ENCODE measurements around the gene PSAP. TPM values are rescaled to one million over a fixed set of nuclear protein-coding genes. Genes with fewer than 3 reads are reported as not detected.
"Not testable (repeated sequence)": the region's sequence is repeated elsewhere in the genome, so short reads cannot be mapped to it uniquely, and the experiment has no call there.

Gene PSAP
- total RNA-seq, 1 donor from 2014 or later: 1,262 TPM

GRCh38 chr10:71878327-71879034 lies 27.4 kb upstream of the PSAP start:
- no peak overlapping the region for H3K4me3 Mint-ChIP-seq (ENCODE audit: unreplicated experiment)
- peaks cover 5% of the 10 kb centered on the region for H3K4me1 Mint-ChIP-seq (ENCODE audit: unreplicated experiment)
- H3K27me3 Mint-ChIP-seq (ENCODE audit: unreplicated experiment): no peaks in the 10 kb centered on the region
- H3K36me3 Mint-ChIP-seq (ENCODE audit: unreplicated experiment): no peaks in the 10 kb centered on the region
- no peak overlapping the region for H3K27ac Mint-ChIP-seq (ENCODE audit: unreplicated experiment)
- DNase-seq (ENCODE audit: extremely low spot score, unreplicated experiment): no peak
- no peaks in the 10 kb centered on the region for H3K9me3 Mint-ChIP-seq (ENCODE audit: unreplicated experiment)
- no peak for TF ChIP-seq CTCF (IDR thresholded peaks at IDR 0.05)

DNA sequence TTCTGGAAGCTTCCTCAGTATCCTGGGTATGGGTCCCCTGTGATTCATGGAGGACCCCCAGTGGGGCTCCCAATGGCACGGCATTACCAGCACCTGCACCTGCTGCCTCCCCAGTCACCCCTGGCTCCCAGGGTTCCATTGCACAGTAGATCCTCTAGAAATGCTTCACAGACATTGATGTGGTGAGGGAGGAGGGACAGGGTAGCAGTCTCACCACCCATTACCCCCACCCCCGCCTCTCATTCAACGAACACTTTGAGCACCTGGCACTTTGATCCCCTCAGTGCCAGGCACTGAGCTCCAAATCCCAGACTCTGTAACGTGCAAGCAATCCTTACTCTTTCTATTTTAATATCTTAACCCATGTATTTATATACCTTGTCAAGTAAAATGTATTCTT lies 26.8 kb upstream of the PSAP start:
- H3K27ac Mint-ChIP-seq (ENCODE audit: unreplicated experiment): no peak overlapping the region
- no peaks in the 10 kb centered on the region for H3K27me3 Mint-ChIP-seq (ENCODE audit: unreplicated experiment)
- no peak overlapping the region for H3K4me3 Mint-ChIP-seq (ENCODE audit: unreplicated experiment)
- peaks cover 5% of the 10 kb centered on the region for H3K4me1 Mint-ChIP-seq (ENCODE audit: unreplicated experiment)
- H3K36me3 Mint-ChIP-seq (ENCODE audit: unreplicated experiment): no peaks in the 10 kb centered on the region
- DNase-seq (ENCODE audit: extremely low spot score, unreplicated experiment): no peak
- no peak for TF ChIP-seq CTCF (IDR thresholded peaks at IDR 0.05)
- no peaks in the 10 kb centered on the region for H3K9me3 Mint-ChIP-seq (ENCODE audit: unreplicated experiment)

GRCh38 chr10:71874680-71875354 lies 23.8 kb upstream of the PSAP start:
- not testable (repeated sequence) for H3K4me3 Mint-ChIP-seq (ENCODE audit: unreplicated experiment); H3K4me1 Mint-ChIP-seq (ENCODE audit: unreplicated experiment); H3K27me3 Mint-ChIP-seq (ENCODE audit: unreplicated experiment); H3K9me3 Mint-ChIP-seq (ENCODE audit: unreplicated experiment); H3K36me3 Mint-ChIP-seq (ENCODE audit: unreplicated experiment); DNase-seq (ENCODE audit: extremely low spot score, unreplicated experiment); H3K27ac Mint-ChIP-seq (ENCODE audit: unreplicated experiment)

DNA sequence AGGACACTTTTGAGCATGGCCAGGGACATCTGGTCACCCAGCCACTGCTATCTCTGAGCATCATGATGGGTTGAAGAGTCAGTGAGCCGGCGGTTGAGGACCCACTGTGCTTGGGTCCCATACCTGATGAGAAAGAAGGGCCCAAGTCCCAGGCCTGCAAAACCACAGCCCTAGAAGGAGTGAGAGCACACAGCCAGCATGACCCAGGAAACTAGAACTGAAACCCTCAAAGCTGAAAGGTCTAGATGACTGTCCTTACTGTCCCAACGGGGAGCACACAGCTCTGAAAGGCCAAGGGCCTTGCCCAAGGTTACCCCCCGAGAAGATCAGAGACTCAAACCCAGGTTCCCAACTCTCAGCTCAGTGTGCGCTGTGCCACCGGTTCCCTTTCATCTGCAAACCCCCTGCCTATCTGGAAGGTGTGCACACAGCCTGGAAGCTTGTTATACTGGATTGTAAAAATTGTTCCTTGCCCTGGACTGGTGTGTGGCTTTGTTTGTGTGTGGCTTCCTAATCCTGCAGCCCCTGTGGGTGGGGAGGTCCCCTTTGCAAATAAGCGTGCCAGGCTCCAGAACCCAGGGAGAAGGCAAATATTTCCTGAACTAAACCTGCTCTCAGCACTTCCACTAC lies 22.6 kb upstream of the PSAP start:
- no peak overlapping the region for H3K4me3 Mint-ChIP-seq (ENCODE audit: unreplicated experiment)
- no peaks in the 10 kb centered on the region for H3K27me3 Mint-ChIP-seq (ENCODE audit: unreplicated experiment)
- TF ChIP-seq CTCF (IDR thresholded peaks at IDR 0.05): no peak

DNA sequence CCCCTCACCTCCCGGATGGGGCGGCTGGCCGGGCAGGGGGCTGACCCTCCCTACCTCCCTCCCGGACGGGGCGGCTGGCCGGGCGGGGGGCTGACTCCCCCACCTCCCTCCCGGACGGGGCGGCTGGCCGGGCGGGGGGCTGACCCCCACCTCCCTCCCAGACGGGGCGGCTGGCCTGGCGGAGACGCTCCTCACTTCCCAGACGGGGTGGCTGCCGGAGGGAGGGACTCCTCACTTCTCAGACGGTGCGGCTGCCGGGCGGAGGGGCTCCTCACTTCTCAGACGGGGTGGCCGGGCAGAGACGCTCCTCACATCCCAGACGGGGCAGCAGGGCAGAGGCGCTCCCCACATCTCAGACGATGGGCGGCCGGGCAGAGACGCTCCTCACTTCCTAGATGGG lies 18.6 kb upstream of the PSAP start:
- not testable (repeated sequence) for DNase-seq (ENCODE audit: extremely low spot score, unreplicated experiment); H3K36me3 Mint-ChIP-seq (ENCODE audit: unreplicated experiment); H3K9me3 Mint-ChIP-seq (ENCODE audit: unreplicated experiment); H3K27ac Mint-ChIP-seq (ENCODE audit: unreplicated experiment); H3K4me3 Mint-ChIP-seq (ENCODE audit: unreplicated experiment); H3K27me3 Mint-ChIP-seq (ENCODE audit: unreplicated experiment)
- peaks cover 20% of the 10 kb centered on the region for H3K4me1 Mint-ChIP-seq (ENCODE audit: unreplicated experiment)

More for the DNA sequence above, 22.6 kb upstream of the PSAP start:
- no peak overlapping the region for H3K27ac Mint-ChIP-seq (ENCODE audit: unreplicated experiment)
- H3K4me1 Mint-ChIP-seq (ENCODE audit: unreplicated experiment): peaks cover 10% of the 10 kb centered on the region
- no peak for DNase-seq (ENCODE audit: extremely low spot score, unreplicated experiment)
- H3K36me3 Mint-ChIP-seq (ENCODE audit: unreplicated experiment): no peaks in the 10 kb centered on the region
- no peaks in the 10 kb centered on the region for H3K9me3 Mint-ChIP-seq (ENCODE audit: unreplicated experiment)

DNA sequence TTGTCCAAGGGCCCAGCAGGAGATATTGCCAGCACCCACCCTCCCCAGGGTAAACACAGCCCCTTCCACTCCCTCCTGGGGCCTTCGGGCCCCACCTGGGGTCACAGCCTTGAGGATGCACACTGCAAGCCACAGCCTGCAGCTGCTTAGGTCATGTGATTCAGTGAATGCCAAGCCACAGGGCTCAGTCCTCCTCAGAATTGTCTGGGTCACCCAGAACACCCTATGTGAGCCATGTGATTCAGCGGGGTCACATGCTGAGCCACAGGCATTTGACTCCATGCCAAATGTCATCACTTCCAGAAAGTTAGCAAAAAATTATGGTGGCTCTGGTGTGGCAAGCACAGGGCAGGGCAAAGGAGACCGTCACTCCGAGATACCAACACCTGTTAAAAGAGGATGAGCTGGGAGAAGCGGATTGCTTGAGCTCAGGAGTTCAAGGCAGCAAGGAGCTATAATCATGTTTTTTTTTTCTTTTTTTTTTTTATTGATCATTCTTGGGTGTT lies 17.2 kb upstream of the PSAP start:
- Mint-ChIP-seq H3K27me3 (ENCODE audit: unreplicated experiment) (no peaks in the 10 kb centered on the region), H3K27ac (ENCODE audit: unreplicated experiment) (peak overlapping the region; percentile 59), H3K36me3 (ENCODE audit: unreplicated experiment) (no peaks in the 10 kb centered on the region), H3K4me1 (ENCODE audit: unreplicated experiment) (peaks cover 20% of the 10 kb centered on the region), H3K4me3 (ENCODE audit: unreplicated experiment) (no peak overlapping the region), H3K9me3 (ENCODE audit: unreplicated experiment) (no peaks in the 10 kb centered on the region)
- no peak for TF ChIP-seq CTCF (IDR thresholded peaks at IDR 0.05)
- DNase-seq (ENCODE audit: extremely low spot score, unreplicated experiment): no peak

Data from osteocyte (in vitro differentiated cells).